Activated naive CD4-positive, alpha-beta T cell treated with anti-CD3 and anti-CD28 coated beads, Interleukin-2, amount 50 U/mL, for 72 hours (primary cell): Measurements from ENCODE around the gene TSEN2. TPM values are rescaled to one million over a fixed set of nuclear protein-coding genes. Genes with fewer than 3 reads are reported as not detected.
"Not testable (repeated sequence)": the region's sequence is repeated elsewhere in the genome, so short reads cannot be mapped to it uniquely, and the experiment has no call there.

ENCODE experiments used
- ATAC-seq, 2 donors: fragments of 150-1000 bp; cut with Tn5 transposase; 2 replicates each; pipeline ENCODE4 v1.10.0; 2021; ENCODE audit warnings: mild to moderate bottlenecking in 2 of 2, moderate library complexity in 2 of 2
- DNase-seq, 2 donors: peaks; one replicate each; pipeline ENCODE4 v3.0.0; 2021 to 2022; ENCODE audit warnings: low spot score in 2 of 2
- H3K27ac Mint-ChIP-seq, 2 donors: one replicate each; pipeline ENCODE4 v1.8.0; 2022; ENCODE audit warnings: mild to moderate bottlenecking in 2 of 2, mixed read lengths in 2 of 2
- H3K36me3 Mint-ChIP-seq, 2 donors: one replicate each; pipeline ENCODE4 v1.8.0; 2022; ENCODE audit warnings: mixed read lengths in 2 of 2
- H3K9me3 Mint-ChIP-seq, 2 donors: one replicate each; pipeline ENCODE4 v1.8.0; 2022; ENCODE audit warnings: mixed read lengths in 2 of 2
- total RNA-seq, 2 donors: library from RNA; stranded (reverse); gene quantifications; one replicate each; pipeline ENCODE4 v1.2.3, GENCODE V29; 2022

The TSEN2 gene
- total RNA-seq, 2 donors from 2014 or later = 6.6 to 14.2 TPM

DNA sequence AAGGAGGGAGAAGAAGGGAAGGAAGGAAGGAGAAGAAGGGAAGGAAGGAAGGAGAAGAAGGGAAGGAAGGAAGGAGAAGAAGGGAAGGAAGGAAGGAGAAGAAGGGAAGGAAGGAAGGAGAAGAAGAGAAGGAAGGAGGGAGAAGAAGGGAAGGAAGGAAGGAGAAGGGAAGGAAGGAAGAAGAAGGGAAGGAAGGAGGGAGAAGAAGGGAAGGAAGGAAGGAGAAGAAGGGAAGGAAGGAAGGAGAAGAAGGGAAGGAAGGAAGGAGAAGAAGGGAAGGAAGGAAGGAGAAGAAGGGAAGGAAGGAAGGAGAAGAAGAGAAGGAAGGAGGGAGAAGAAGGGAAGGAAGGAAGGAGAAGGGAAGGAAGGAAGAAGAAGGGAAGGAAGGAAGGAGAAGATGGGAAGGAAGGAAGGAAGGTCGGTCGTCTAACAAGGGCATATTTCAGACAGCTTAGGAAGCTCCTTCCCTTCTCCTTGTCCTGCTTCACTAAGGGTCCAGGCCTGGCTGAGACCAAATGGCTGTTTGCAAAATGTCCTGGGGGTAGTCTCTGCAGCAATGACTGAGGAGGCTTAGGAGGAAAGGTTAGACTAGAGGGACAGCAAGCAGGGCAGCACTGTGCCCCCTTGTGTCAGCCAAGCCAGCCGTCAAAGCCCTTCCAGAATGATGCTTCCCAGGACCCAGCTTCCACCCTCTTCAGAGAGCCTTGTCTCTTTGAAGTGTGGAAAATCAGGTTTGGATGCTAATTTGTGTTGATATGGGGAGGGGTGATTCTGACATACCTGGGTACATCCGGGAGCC is 35.7 kb upstream of the TSEN2 start:
- H3K27ac Mint-ChIP-seq, H3K36me3 Mint-ChIP-seq, H3K9me3 Mint-ChIP-seq, ATAC-seq, DNase-seq: not testable (repeated sequence)

DNA sequence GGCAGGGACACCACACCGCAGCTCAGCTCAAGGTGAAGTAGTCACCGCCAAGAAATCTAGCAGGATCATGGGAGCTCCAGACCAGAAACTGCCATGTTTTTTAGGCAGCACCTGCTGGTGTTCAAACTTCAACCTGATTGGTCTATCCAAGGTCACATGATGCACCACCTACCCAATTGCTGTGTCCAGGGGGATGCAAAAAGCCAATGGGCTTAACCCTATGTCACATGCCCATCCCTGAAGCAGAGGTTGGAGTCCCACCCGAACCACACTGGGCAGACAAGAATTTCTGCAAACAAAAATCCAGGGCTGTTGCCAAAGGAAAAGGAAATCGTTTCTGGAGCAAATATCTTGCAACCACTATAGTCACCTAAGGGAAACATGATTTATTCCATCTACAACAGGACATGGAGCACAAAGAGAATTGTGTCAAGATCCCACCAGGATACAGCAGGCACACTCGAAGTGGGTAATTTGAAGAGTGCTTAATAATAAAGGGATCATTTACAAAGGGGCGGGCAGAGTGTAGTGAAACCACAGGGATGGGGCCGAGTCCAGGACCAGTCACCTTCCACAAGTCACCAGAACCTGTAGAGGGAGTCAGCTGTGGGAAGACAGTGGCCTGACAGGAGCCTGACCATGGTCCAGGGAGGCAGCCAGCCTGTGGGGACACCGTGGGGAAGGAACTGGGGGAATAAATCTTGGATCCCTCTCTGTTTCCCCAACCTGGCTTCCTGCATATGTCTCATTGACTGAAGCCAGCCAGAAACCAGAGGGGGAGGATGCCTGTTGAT is 34.2 kb upstream of the TSEN2 start:
- peak overlapping the region in 1 of 2 donors; percentile 12 for H3K27ac Mint-ChIP-seq
- no peak for DNase-seq
- H3K9me3 Mint-ChIP-seq = no peaks in the 10 kb centered on the region
- H3K36me3 Mint-ChIP-seq = peaks cover 0 to 4% of the 10 kb centered on the region in 2 donors
- no peak for ATAC-seq

DNA sequence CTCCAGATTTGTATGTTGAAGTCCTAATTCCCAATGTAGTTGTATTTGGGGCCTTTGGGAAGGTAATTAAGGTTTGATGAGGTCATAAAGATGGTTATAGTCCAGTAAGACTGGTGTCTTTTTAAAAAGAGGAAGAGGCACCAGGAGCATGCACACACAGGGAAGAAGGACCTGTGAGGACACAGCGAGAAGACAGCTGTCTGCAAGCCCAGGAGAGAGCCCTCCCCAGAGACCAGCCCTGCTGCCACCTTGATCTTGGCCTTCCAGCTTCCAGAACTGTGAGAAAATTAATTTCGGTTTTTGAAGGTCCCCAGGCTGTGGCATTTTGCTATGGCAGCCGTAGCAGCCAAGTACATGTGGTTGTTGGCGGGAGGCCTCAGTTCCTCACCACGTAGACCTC is 32.8 kb upstream of the TSEN2 start:
- no peaks in the 10 kb centered on the region for H3K9me3 Mint-ChIP-seq
- peaks cover 0 to 4% of the 10 kb centered on the region in 2 donors for H3K36me3 Mint-ChIP-seq
- no peak overlapping the region for H3K27ac Mint-ChIP-seq
- ATAC-seq (no peak), DNase-seq (no peak)

DNA sequence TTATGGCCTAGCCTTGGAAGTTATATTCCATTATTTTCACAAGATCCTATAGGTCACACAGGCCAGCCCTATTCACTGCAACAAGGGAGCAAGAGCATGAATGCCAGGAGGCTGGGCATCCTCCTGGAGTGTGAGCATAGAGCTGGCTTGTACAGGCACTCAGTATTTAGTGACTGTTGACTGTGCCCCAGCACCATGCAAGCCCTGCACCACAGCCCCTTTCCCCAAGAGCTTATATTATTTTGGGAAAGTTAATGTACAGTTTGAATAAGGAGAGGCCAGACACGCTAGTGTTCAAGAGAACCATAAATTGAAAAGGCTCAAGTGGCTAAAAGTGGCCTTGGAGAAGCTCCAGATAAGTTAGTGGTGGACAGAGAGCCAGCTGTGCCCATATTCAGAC is 32.3 kb upstream of the TSEN2 start:
- no peak overlapping the region for H3K27ac Mint-ChIP-seq
- H3K36me3 Mint-ChIP-seq = peaks cover 0 to 4% of the 10 kb centered on the region in 2 donors
- ATAC-seq = no peak

DNA sequence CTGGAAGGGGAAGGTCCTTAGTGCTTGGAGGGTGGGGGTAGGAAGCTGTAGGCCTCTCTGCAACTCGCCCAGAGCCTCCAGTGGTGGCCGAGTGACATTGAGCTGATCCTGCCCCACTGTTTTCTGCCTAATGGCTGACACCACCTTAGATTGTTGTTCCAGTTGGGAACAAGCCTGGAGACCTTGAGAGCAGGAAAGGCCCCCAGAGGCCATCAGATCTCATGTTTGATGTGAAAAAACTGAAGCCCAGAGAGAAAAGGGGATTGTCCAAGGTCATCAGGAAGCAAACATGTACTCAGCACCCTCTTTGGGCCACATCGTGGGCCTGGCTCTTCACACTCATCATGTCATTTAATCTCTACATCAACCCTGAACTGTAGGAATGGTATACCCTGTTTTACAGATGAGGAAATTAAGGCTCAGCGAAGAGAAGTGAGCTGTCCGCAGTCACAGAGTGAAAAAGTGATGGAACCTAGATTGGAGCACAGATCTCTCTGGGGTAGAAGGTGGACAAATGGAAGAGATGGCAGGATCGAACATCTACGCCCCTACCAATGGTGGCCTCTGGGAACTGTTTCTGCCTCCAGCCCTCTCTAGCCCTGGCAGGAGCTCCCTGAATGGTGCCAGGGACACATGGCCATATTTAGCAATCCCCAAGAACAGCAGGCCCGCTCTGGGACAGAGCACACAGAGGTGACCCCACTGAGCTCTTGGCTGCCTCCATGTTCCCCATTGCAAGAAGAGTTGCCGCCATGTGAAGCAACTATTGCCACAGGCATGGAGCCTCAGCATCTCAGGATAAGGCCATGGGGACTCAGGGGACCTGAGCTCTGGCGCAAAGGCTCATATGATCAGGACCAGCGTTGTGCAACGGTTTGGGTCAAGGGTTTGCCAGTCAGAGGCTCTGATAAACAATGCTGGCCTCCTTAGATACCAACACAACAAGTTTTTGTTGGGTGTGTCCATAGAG is 31.6 kb upstream of the TSEN2 start:
- H3K27ac Mint-ChIP-seq = no peak overlapping the region
- H3K9me3 Mint-ChIP-seq = no peaks in the 10 kb centered on the region
- no peak for DNase-seq
- H3K36me3 Mint-ChIP-seq = peaks cover 0 to 4% of the 10 kb centered on the region in 2 donors
- no peak for ATAC-seq

More for the DNA sequence above, 32.3 kb upstream of the TSEN2 start:
- H3K9me3 Mint-ChIP-seq = no peaks in the 10 kb centered on the region
- DNase-seq = no peak

DNA sequence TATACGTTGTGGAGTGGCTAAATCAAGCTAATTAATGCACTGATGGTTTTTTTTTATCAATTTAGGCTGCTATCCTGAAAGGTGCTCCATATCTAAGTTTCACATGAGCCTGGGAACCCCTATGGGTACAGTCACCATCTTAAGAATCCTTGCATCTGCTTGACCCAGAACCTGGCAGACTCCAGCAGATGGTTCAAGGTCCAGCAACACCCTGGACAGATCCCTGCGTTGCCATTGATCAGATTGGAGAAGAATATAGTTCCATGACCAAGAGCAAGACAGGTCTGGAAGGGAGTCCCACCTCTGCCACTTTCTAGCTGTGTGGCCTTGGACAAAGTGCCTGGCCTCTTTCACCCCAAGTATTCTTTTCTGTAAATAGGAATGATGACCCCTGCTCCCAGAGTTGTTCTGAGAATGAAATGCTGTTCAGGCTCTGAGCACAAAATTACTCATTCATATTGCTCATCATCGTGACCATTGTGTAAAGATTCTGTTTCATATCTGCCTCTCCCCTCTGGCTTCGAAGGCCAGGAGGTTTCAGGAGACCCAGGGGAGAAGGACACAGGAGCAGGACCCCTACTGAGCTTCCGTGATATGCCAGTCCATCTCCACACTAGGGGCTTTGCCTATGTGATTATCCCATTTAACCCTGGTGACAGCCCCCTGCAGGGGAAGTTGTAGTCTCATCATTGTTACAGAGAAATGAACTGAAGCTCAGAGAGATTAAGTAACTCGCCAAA is 30.0 kb upstream of the TSEN2 start:
- H3K27ac Mint-ChIP-seq = peak overlapping the region in 1 of 2 donors; percentile 73
- DNase-seq = no peak
- ATAC-seq = peak; percentile 46 to 75
- no peaks in the 10 kb centered on the region for H3K9me3 Mint-ChIP-seq
- peaks cover 0 to 4% of the 10 kb centered on the region in 2 donors for H3K36me3 Mint-ChIP-seq

DNA sequence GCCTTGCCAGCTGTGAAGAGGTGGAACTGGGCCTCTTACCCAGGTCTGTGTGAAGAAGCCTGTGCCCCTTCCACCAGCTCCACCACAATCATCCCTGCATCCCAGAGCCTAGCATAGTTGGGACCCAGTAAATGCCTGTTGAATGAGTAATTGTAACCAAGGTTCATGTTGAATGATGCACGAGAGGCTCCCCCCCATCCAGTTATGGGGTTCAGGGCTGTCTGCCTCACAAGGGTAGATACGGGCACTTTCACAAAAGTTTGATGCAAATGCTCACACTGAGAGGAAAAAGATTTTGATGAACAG is 29.5 kb upstream of the TSEN2 start:
- no peaks in the 10 kb centered on the region for H3K9me3 Mint-ChIP-seq
- peak overlapping the region in 1 of 2 donors; percentile 73 for H3K27ac Mint-ChIP-seq
- DNase-seq (no peak), ATAC-seq (peak; percentile 16 to 55)
- peaks cover 0 to 4% of the 10 kb centered on the region in 2 donors for H3K36me3 Mint-ChIP-seq

DNA sequence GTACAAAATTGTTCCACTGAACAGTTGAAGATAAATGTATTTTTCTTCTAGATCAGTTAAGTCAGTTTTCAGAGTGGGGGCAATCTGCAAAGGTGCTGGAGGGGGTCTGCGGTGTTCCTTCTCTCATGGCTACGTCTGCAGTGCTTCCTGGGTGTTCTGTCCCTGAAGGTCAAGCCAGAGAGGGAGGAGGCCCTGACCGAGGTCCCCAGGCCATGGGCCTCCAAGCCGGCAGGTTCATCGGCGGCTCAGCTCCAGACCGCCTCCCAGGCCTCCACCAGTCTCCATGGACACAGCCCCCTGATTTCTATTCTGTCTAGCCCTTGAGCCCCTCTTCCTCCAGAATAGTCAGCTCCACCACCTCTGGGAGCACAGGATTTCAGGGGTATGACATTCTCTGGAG is 28.5 kb upstream of the TSEN2 start:
- no peak overlapping the region for H3K27ac Mint-ChIP-seq
- no peaks in the 10 kb centered on the region for H3K9me3 Mint-ChIP-seq
- ATAC-seq = no peak

DNA sequence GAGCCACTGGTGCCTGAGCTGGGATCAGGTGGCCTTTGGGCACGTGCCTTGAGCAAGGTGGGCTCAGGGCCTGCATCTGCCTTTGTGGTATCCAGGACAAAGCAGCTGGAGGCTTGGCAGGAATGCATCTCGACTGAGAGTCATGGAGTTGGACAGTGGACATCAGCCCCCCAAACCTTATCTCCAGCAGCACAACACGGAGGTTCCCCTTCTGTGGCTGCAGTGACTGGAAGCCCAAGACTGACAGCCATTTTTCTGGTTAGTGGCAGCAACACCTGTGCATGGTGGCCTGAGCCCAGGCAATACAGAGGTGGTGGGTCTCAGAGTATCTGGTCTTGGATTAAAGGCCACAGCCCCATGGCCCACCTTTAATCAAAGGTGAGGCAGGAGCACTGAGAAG is 27.8 kb upstream of the TSEN2 start:
- H3K27ac Mint-ChIP-seq = no peak overlapping the region
- H3K9me3 Mint-ChIP-seq = no peaks in the 10 kb centered on the region
- DNase-seq (no peak), ATAC-seq (no peak)
- H3K36me3 Mint-ChIP-seq = peaks cover 0 to 4% of the 10 kb centered on the region in 2 donors

More for the DNA sequence above, 28.5 kb upstream of the TSEN2 start:
- DNase-seq = no peak
- H3K36me3 Mint-ChIP-seq = peaks cover 0 to 4% of the 10 kb centered on the region in 2 donors

DNA sequence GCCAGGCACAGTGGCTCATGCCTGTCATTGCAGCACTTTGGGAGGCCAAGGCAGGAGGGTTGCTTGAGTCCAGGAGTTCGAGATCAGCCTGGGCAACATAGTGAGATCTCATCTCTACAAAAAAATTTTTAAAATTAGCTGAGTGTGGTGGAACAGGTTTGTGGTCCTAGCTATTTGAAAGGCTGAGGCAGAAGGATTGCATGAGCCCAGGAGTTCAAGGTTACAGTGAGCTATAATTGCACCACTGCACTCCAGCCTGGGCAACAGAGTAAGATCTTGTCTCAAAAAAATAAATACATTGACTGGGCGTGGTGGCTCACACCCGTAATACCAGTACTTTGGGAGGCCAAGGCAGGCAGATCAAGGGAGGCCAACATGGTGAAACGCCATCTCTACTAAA is 26.9 kb upstream of the TSEN2 start:
- H3K36me3 Mint-ChIP-seq, H3K9me3 Mint-ChIP-seq, ATAC-seq, DNase-seq, H3K27ac Mint-ChIP-seq: not testable (repeated sequence)

DNA sequence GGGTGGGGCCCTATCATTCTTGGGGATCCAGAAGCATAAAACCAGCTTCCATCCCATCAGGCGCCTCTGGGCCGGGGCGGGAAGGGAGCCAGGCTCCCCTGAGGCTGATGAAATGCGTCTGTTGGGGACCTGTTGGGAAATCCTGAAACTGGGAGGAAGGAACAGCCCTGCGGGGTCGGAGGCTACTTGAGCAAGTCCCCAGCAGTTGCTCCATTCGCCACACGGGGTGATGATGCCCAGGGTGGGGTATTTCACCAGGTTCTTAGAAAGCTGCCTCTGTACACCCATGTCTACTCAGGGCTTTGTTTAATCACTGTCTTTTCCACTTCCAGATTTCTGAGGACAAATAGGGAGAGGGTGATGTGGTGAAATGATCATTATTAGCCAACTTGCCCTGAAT is 25.4 kb upstream of the TSEN2 start:
- Mint-ChIP-seq H3K27ac (no peak overlapping the region), H3K9me3 (no peaks in the 10 kb centered on the region), H3K36me3 (no peaks in the 10 kb centered on the region)
- no peak for DNase-seq
- no peak for ATAC-seq

DNA sequence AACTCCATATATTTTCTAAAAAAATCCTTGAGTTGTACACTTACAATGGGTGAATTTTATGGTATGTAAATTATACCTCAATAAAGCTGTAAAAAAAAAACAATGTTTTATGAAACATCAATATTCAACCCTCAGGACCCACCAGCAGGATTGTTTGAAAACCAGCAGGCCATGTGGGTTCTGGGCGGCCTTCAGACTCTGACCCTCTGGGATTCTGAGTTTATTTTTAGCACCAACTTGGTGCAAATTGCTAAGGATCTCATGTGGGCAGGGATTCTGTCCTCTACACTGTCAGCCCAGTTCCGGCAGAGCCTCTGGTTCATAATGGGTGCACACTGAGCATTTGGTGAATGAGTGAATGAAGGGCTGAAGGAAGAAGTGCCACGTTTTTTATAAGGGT is 24.2 kb upstream of the TSEN2 start:
- H3K36me3 Mint-ChIP-seq = no peaks in the 10 kb centered on the region
- H3K27ac Mint-ChIP-seq = no peak overlapping the region
- H3K9me3 Mint-ChIP-seq = no peaks in the 10 kb centered on the region
- DNase-seq (no peak), ATAC-seq (no peak)

DNA sequence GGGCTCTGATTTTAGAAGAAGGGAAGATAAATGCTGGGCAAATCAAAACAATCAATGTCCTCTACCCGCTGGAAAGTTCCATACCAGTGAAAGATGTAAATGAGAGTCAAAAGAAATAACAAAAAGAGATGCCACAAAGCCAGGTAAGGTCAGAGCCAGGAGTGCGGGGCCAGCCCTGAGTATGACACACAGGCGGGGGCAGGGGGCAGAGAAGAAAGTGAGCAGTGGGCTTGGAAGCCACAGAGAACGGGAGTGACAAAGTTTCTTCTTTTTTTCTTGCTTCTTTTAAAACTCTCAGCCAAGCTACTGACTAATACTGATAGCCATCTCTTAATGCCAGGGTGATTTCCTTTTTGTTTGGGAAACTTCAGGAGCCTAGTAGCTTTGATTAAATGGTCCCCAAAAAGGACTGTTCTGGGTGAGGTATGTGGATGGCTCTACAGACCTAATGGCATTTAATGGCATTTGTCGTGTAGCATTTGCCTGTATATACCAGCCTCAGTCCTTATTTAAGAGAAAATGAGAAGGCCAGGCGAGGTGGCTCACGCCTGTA is 23.1 kb upstream of the TSEN2 start:
- Mint-ChIP-seq H3K36me3 (no peaks in the 10 kb centered on the region), H3K9me3 (no peaks in the 10 kb centered on the region), H3K27ac (peak overlapping the region in 1 of 2 donors; percentile 12)
- peak in 1 of 2 donors; percentile 42 for DNase-seq
- ATAC-seq = peak; percentile 77 to 90

DNA sequence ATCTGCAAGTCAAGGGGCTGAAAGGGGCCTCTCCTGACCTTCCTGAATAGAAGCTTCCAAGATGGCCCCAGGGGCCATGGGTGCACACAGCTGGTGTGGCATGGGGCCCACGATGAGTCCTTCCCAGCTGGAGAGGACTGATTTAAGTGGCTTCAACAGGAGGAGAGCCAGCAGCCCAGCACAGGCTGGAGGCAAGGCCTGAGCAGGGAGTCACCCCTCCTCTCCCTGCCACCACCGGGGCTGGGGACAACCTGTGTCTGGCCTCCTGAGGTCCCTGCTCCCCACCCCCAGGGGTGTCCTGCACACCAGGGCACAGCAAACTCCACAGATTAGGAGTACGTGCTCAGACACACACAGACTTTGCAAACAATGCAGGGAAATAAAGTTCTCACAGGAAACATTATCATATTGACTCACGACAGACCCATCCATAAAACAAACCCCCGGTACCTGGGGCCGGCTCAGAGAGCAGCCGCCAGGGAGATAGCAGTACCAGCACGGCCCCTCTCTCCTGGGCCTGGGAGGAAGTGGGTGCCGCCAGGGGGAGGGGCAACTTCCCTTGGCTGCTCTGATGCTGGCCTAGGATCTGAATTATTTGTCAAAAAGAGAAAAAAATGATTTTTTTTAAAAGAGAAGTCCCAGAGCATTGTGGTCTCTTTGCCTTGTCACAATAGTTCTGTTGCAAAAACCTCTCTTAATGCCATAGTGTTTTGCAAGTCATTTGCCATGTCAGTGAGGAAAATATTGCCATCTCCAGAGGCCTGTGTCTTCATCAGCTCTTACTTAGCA is 21.9 kb upstream of the TSEN2 start:
- H3K9me3 Mint-ChIP-seq = no peaks in the 10 kb centered on the region
- no peak for DNase-seq
- H3K27ac Mint-ChIP-seq = peak overlapping the region; percentile 61 to 70
- ATAC-seq = peak; percentile 46 to 60
- H3K36me3 Mint-ChIP-seq = no peaks in the 10 kb centered on the region

DNA sequence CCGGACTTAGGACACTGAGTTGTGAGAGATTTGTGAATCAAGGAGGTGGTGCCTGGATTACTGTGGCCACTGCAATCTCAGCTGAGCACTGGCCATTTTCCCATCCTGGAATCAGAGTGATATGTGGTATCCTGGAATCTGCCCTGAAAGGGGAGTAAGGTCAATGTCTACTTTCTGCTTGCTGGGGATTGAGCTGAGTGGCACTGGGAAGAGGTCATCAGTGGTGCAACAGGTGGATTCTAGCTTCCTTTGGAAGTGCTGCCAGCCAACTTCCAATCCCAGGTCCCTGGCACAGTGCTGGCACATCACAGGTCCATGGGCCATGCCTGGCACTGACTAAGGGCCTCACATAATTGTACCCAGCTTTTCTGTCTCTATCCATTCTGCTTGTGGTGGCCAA is 20.6 kb upstream of the TSEN2 start:
- DNase-seq (no peak), ATAC-seq (no peak)
- H3K27ac Mint-ChIP-seq = peak overlapping the region in 1 of 2 donors; percentile 1
- no peaks in the 10 kb centered on the region for H3K9me3 Mint-ChIP-seq
- no peaks in the 10 kb centered on the region for H3K36me3 Mint-ChIP-seq
